Embryonic facial prominence (tissue), 1 donor: ENCODE results near the gene TTYH3.

Source experiments
- DNase-seq: peaks from one replicate; pipeline ENCODE4 v3.0.0-alpha.2; 2016; ENCODE audit errors: extremely low spot score

The TTYH3 gene

GRCh38 chr7:2708547-2709310, 76.9 kb downstream of the TTYH3 start:
- DNase-seq: no peak

- no peak for DNase-seq
Measured at GRCh38 chr7:2709553-2710285, 77.9 kb downstream of the TTYH3 start.

DNA sequence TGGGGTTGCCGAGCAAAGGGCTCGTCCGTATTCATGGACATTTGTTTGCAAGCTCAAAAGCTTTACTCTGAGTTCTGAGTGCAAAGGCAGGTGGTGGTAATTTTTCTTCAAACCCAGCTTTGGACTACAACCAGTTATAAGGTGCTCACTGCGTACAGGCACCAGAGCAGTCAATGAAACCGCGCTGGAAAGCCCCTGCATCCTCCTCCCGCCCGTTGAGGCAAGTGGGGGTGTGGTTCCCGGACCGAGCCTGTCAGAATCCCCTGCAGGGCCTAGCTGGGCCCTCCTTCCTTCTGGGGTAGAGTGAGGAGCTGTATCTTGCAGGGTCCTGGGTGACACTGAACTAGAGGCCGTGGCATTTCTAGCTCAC, 78.5 kb downstream of the TTYH3 start:
- DNase-seq: no peak

DNA sequence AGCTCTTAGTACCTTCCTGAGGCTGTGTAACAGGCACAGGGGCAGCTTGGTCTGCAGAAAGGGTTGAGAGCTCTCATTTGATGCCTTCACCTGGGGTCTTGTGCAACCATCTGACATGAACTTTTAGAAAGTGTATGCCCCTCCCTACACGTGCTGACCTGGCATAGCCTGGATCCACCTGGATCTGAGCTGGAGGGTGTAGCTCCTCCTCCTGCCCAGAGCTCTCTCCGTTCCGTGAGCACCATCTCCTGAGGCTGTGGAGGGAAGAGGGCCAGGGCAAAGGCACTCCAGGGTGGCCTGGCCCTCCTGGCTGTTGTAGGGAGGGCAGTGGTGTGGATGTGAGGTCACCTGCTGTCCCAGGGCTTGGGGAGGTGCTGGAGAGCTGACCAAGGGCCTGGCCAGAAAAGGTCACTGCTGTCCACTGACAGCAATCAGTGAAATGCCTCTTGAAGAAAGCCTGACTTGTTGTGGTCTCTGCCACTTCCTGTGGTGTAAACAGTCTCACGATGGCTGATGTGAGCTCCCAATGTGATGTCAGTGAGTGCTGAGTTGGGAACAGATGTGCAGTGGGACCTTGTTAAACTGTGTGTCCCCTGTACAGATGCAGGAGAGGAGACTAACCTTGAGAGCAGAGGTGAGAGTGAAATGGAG, 79.2 kb downstream of the TTYH3 start:
- DNase-seq: no peak

- DNase-seq: no peak
Measured at GRCh38 chr7:2711895-2712675, 80.3 kb downstream of the TTYH3 start.

DNA sequence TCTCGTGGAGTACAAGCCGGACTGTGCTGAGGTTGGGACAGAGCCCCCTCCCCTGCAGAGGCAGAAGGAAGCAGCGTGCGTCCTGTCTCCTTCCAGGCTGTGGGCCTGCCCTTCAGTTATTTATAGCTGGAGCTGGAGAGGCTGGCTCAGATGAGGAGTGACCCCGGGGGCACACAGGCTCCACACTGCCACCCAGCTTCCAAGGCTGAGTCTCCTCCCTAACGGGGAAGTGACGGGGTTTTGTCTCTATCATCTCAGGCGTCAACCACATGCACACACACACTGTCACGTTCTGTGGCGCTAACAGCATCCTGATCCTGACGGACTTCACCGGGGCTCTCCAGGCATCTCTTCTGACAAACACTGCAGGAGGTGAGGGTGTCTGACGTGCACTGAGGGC, 81.6 kb downstream of the TTYH3 start:
- no peak for DNase-seq

DNA sequence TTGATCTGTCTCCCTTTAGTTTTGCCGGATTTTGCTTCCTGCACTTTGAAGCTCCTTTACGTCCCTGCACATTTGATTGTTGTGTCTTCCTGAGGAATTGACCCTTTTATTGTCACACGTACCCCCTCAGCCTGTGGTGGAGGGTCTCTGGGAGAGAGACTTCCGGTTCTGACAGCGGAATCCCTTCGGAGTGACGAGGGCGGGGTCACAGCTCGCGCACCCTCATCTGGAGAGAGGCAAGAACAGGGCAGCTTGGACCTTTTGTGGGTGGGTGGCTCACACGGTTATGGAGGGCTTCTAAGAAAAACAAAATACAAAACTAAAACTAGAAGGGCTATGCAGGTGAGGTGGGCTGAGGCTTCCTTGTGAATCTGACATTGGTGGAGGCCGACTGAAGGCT, 82.2 kb downstream of the TTYH3 start:
- DNase-seq: no peak
